ENCODE measurements around the gene FAM124A.
"Not testable (repeated sequence)": the region's sequence is repeated elsewhere in the genome, so short reads cannot be mapped to it uniquely, and the experiment has no call there.

Gene FAM124A

DNA sequence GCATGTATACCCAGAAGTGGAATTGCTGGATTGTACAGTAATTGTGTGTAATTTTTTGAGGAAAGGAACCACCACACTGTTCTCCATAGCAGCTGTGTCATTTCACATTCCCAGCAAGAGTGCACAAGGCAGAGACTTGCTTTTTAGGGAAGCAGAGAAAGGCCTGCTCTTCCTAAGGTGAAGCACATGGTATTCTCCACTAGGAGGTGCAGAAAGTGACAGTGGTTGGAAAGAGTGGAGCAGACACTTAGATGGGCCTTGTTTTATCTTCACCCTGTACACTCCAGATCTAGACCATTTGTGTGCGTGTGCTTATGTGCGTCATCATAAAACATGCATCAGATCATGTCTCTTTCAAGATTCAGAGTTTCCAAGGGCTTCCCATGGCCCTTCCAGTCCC lies 35.0 kb downstream of the FAM124A start:
- in situ Hi-C loops (cut with HindIII; ENCODE audit: low pct_ligation_motif_present, low pct_unique_long_range_greater_than_20kb, low sequenced_read_pairs) = no loop called here
- no peak for DNase-seq

GRCh38 chr13:51258612-51259548 lies 36.7 kb downstream of the FAM124A start:
- in situ Hi-C loops (cut with HindIII; ENCODE audit: low pct_ligation_motif_present, low pct_unique_long_range_greater_than_20kb, low sequenced_read_pairs) = no loop called here
- DNase-seq = no peak

- no peak for DNase-seq
- in situ Hi-C loops (cut with HindIII; ENCODE audit: low pct_ligation_motif_present, low pct_unique_long_range_greater_than_20kb, low sequenced_read_pairs) = no loop called here
Measured at GRCh38 chr13:51260154-51260553, 38.0 kb downstream of the FAM124A start.

GRCh38 chr13:51261610-51262249 lies 39.5 kb downstream of the FAM124A start:
- DNase-seq = no peak
- in situ Hi-C loops (cut with HindIII; ENCODE audit: low pct_ligation_motif_present, low pct_unique_long_range_greater_than_20kb, low sequenced_read_pairs) = no loop called here

- DNase-seq = no peak
- in situ Hi-C loops (cut with HindIII; ENCODE audit: low pct_ligation_motif_present, low pct_unique_long_range_greater_than_20kb, low sequenced_read_pairs) = no loop called here
Measured at GRCh38 chr13:51262501-51263211, 40.5 kb downstream of the FAM124A start.

- in situ Hi-C loops (cut with HindIII; ENCODE audit: low pct_ligation_motif_present, low pct_unique_long_range_greater_than_20kb, low sequenced_read_pairs) = no loop called here
- DNase-seq = no peak
Measured at GRCh38 chr13:51266642-51267041, 44.4 kb downstream of the FAM124A start.

DNA sequence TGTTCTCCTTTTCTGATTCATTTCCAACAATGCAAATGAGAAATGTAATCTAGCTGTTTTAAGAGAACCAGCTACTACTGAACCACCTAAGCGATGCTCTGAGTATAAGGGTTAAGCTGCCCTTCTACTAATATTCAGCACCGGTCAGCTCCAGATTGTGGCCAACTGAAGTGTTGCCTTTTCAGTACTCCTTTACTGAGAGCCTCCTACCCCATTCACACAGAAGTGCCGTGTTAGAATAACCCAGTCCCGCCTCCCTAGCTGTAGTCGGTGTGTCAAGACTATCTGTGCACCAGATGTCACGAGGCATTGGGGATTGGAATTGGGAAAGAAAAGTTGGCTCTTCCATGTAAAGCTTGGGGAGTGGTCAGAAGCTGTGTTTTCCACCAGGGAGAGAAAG lies 45.4 kb downstream of the FAM124A start:
- DNase-seq = no peak
- in situ Hi-C loops (cut with HindIII; ENCODE audit: low pct_ligation_motif_present, low pct_unique_long_range_greater_than_20kb, low sequenced_read_pairs) = no loop called here

GRCh38 chr13:51269039-51269438 lies 46.8 kb downstream of the FAM124A start:
- no peak for DNase-seq
- in situ Hi-C loops (cut with HindIII; ENCODE audit: low pct_ligation_motif_present, low pct_unique_long_range_greater_than_20kb, low sequenced_read_pairs) = no loop called here

DNA sequence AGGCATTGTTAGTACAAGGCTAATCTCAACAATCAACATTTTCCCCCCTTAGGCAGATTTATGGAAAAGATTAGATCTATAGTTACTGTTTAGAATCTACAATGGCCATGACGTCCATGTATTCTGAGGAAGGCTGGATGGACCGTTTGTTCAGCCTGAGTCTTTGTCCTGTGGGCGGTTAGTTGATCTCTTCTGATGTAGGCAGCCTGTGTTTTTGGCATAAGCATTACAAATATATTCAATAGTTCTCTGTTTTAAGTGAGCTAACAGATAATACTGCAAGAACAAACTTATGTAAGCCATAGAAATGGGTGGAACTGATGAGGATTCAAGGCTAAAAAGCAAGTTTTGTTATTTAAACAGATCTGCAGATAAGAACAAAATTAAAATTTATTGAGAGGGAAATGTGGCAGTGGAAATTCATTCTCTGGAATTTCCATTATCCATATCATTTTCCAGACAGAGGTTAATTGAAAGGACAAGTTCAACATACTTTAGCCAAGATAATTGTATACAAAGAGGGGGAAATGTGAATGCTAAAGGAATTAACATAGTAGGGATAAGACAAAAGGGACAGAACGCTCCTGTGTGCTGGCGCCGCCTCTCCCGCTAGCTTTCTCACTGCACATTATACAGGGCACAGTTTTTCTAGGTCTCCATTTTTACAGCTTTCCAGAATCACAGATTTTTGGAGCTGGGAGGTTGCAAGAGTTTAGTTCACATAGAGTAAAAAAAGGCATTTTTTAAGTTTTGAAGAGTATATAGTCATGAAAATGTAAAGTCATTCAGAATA lies 48.6 kb downstream of the FAM124A start:
- in situ Hi-C loops (cut with HindIII; ENCODE audit: low pct_ligation_motif_present, low pct_unique_long_range_greater_than_20kb, low sequenced_read_pairs) = no loop called here
- no peak for DNase-seq

DNA sequence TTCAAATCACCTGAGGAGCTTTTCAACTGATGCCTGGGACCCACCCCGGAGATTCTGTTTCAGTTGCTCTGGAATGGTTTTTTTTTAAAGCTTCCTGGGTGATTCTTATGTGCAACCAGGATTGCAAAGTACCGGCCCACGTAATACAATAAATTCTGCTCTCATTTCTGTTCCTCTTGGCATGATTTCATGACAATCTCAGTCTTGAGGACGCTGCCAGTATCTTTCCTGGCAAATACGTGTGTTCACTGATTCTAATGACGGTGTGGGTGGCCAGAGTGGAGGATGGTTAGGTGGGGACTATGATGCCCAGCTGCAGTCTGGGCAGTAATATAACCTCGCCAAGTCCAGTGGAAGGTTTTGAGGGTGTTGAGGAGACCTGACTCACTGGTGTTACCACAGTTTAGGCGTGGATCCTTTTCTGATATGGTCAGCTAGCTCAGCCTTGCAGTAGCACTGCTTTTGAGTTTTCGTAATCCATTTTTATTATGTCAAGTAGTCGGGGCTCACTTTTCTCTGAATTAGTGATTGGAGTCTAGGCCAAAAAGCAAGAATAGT lies 49.4 kb downstream of the FAM124A start:
- DNase-seq = no peak
- in situ Hi-C loops (cut with HindIII; ENCODE audit: low pct_ligation_motif_present, low pct_unique_long_range_greater_than_20kb, low sequenced_read_pairs) = no loop called here

- DNase-seq = no peak
- in situ Hi-C loops (cut with HindIII; ENCODE audit: low pct_ligation_motif_present, low pct_unique_long_range_greater_than_20kb, low sequenced_read_pairs) = no loop called here
Measured at GRCh38 chr13:51275101-51275500, 52.9 kb downstream of the FAM124A start.

- no peak for DNase-seq
- in situ Hi-C loops (cut with HindIII; ENCODE audit: low pct_ligation_motif_present, low pct_unique_long_range_greater_than_20kb, low sequenced_read_pairs) = no loop called here
Measured at GRCh38 chr13:51276636-51277035, 54.4 kb downstream of the FAM124A start.

DNA sequence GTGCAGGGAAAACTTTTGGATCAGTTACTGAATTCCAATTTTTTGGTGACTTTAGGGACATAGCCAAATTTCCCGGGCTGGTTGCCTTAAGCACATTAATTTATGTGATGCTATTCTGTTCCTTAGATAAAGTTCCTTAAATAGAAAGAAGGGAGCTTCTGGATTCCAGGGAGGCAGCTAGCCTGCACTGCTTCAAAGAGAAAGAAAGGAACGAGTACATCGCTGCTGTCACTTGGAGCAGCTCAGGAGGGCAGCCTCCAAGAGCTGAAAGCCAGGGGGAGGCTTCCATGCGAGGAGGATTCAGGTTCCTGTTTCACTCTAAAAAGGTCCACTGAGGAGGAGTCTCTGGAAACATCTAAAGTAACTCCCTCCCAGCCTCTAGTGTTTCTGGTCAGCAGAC lies 55.7 kb downstream of the FAM124A start:
- DNase-seq = no peak
- in situ Hi-C loops (cut with HindIII; ENCODE audit: low pct_ligation_motif_present, low pct_unique_long_range_greater_than_20kb, low sequenced_read_pairs) = no loop called here

GRCh38 chr13:51278426-51279130 lies 56.4 kb downstream of the FAM124A start:
- in situ Hi-C loops (cut with HindIII; ENCODE audit: low pct_ligation_motif_present, low pct_unique_long_range_greater_than_20kb, low sequenced_read_pairs) = no loop called here
- DNase-seq = no peak

- no peak for DNase-seq
- in situ Hi-C loops (cut with HindIII; ENCODE audit: low pct_ligation_motif_present, low pct_unique_long_range_greater_than_20kb, low sequenced_read_pairs) = no loop called here
Measured at GRCh38 chr13:51280379-51280940, 58.3 kb downstream of the FAM124A start.

GRCh38 chr13:51282322-51282721 lies 60.1 kb downstream of the FAM124A start:
- in situ Hi-C loops (cut with HindIII; ENCODE audit: low pct_ligation_motif_present, low pct_unique_long_range_greater_than_20kb, low sequenced_read_pairs) = no loop called here
- no peak for DNase-seq

DNA sequence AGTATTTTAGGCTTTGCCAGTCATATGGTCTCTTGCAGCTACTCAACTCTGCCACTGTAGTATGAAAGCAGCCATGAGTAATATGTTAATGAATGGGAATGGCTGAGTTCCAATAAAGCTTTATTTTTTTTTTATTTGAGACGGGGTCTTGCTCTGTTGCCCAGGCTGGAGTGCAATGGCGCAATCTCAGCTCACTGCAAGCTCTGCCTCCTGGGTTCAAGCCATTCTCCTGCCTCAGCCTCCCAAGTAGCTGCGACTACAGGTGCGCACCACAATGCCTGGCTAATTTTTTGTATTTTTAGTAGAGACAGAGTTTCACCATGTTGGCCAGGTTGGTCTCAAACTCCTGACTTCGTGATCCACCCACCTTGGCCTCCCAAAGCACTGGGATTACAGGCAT lies 60.7 kb downstream of the FAM124A start:
- DNase-seq; in situ Hi-C loops (cut with HindIII; ENCODE audit: low pct_ligation_motif_present, low pct_unique_long_range_greater_than_20kb, low sequenced_read_pairs): not testable (repeated sequence)
